ENCODE results near the gene LRRC53.
A peak's percentile ranks its signal among the peaks of the same experiment; 100 is the strongest.

LRRC53 gene

DNA sequence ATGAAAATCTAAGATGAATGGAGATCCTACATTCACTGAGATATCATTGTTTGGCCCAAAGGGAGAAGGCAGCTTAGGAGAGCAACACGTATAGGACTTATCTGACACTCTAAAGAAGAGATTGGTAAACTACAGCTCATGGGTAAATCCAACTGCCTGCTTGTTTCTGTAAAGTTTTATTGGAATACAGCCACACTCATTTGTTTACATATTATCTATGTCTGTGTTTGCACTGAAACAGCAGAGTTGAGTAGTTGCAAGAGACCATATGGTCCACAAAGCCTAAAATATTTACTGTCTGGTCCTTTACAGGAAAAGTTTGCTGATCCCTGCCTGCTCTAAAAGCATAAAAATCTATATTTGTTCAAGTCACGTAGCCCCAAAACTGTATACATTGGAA lies 14.3 kb upstream of the LRRC53 start:
- H3K9me3 ChIP-seq (ENCODE audit: insufficient read depth, low read depth, low read length), result no peaks in the 10 kb centered on the region
- no peaks in the 10 kb centered on the region for H3K4me1 ChIP-seq (ENCODE audit: control insufficient read depth in 1 of 2, insufficient read depth in 2 of 2, low read length in 2 of 2)
- H4K12ac ChIP-seq (ENCODE audit: low read depth, low read length), result no peak overlapping the region
- no peak overlapping the region for H2BK12ac ChIP-seq (ENCODE audit: low read length)
- H2AFZ ChIP-seq (ENCODE audit: insufficient read depth, low read length, poor library complexity), result no peak overlapping the region
- H3K14ac ChIP-seq (ENCODE audit: low read length), result no peak overlapping the region
- H3K79me2 ChIP-seq (ENCODE audit: control insufficient read depth, insufficient read depth, low read length, poor library complexity), result no peaks in the 10 kb centered on the region
- H3K9ac ChIP-seq (ENCODE audit: low read length), result no peak overlapping the region
- H2AK5ac ChIP-seq (ENCODE audit: low read length), result no peak overlapping the region
- no CpG with 5 or more reads among the region's 2 CpGs for WGBS (ENCODE audit: extremely low coverage, insufficient coverage, insufficient read length)
- H4K91ac ChIP-seq (ENCODE audit: low read depth, low read length), result no peak overlapping the region
- H3K23ac ChIP-seq (ENCODE audit: low read length), result no peak overlapping the region
- no peak for DNase-seq
- H4K8ac ChIP-seq (ENCODE audit: low read depth, low read length), result no peak overlapping the region
- H2BK120ac ChIP-seq (ENCODE audit: insufficient read depth, low read length, poor library complexity), result no peak overlapping the region
- H3K27ac ChIP-seq (ENCODE audit: low read depth, low read length), result no peak overlapping the region
- H3K4me3 ChIP-seq (ENCODE audit: low read depth, low read length), result no peak overlapping the region
- no peak overlapping the region for H2BK5ac ChIP-seq (ENCODE audit: low read depth, low read length, poor library complexity)
- H3K18ac ChIP-seq (ENCODE audit: low read length), result no peak overlapping the region
- no peaks in the 10 kb centered on the region for H3K79me1 ChIP-seq (ENCODE audit: low read length)
- H3K36me3 ChIP-seq (ENCODE audit: control insufficient read depth in 1 of 2, insufficient read depth in 2 of 2, low read length in 2 of 2), result no peaks in the 10 kb centered on the region
- H3K4me2 ChIP-seq (ENCODE audit: low read length), result no peak overlapping the region
- H3K27me3 ChIP-seq (ENCODE audit: insufficient read depth, low read length), result no peaks in the 10 kb centered on the region
- H3K4ac ChIP-seq (ENCODE audit: low read depth, low read length), result no peak overlapping the region

DNA sequence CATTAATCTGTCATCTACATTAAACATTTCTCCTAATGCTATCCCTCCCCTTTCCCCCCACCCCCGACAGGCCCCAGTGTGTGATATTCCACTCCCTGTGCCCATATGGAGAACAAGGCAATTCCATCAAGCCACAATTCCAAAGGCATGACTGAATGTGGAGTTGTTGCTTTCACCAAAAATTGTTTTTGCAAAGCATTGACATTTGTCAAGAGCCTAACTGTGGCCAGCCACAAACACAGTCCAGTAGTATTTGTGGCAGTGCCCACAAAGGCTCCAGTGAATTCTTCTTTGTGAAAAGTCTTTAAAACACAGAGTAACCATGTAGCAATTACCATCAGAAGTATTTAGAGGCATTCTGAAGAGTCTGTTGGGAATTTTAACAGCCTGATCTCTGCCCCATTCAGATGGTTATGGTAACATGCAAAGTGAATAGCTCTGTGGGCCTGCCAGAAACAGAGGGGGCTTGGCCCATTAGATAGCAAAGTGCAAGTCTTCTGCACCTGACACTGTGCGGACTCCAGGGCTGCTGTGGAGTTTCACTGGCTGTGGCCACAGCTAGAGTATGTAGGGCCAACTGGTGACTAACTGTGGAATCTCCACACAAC lies 11.6 kb upstream of the LRRC53 start:
- no peaks in the 10 kb centered on the region for H3K4me1 ChIP-seq (ENCODE audit: control insufficient read depth in 1 of 2, insufficient read depth in 2 of 2, low read length in 2 of 2)
- H2AFZ ChIP-seq (ENCODE audit: insufficient read depth, low read length, poor library complexity), result no peak overlapping the region

DNA sequence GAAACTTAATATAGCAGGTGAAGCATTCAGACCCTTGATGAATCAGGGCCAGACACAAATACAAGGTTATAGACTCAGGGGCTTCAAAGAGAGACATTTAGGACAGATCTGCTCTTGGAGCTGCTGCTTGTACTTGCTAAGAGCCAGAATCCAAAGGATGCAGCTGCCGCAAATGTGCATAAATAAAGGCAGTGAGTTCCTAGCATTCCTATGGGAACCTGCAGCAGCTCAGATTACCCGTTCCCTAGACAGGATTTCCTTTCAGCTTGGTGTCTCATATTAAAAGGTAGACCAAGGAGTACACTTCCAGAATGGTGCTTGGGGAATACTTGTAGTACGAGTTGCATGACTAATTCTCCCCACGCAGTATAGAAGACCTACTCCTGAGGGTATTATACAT lies 9.7 kb upstream of the LRRC53 start:
- Histone ChIP-seq H2AK5ac (ENCODE audit: low read length) (no peak overlapping the region), H3K23ac (ENCODE audit: low read length) (no peak overlapping the region), H2BK12ac (ENCODE audit: low read length) (no peak overlapping the region), H3K27me3 (ENCODE audit: insufficient read depth, low read length) (no peaks in the 10 kb centered on the region), H4K91ac (ENCODE audit: low read depth, low read length) (no peak overlapping the region), H4K12ac (ENCODE audit: low read depth, low read length) (no peak overlapping the region), H2BK120ac (ENCODE audit: insufficient read depth, low read length, poor library complexity) (no peak overlapping the region), H4K8ac (ENCODE audit: low read depth, low read length) (no peak overlapping the region), H2BK5ac (ENCODE audit: low read depth, low read length, poor library complexity) (no peak overlapping the region), H3K36me3 (ENCODE audit: control insufficient read depth in 1 of 2, insufficient read depth in 2 of 2, low read length in 2 of 2) (no peaks in the 10 kb centered on the region), H3K27ac (ENCODE audit: low read depth, low read length) (peak overlapping the region; percentile 23), H3K4me1 (ENCODE audit: control insufficient read depth in 1 of 2, insufficient read depth in 2 of 2, low read length in 2 of 2) (no peaks in the 10 kb centered on the region), H3K4me3 (ENCODE audit: low read depth, low read length) (no peak overlapping the region), H3K79me2 (ENCODE audit: control insufficient read depth, insufficient read depth, low read length, poor library complexity) (no peaks in the 10 kb centered on the region), H2AFZ (ENCODE audit: insufficient read depth, low read length, poor library complexity) (no peak overlapping the region), H3K79me1 (ENCODE audit: low read length) (no peaks in the 10 kb centered on the region), H3K4me2 (ENCODE audit: low read length) (no peak overlapping the region), H3K14ac (ENCODE audit: low read length) (no peak overlapping the region), H3K9ac (ENCODE audit: low read length) (no peak overlapping the region), H3K4ac (ENCODE audit: low read depth, low read length) (no peak overlapping the region), H3K18ac (ENCODE audit: low read length) (no peak overlapping the region), H3K9me3 (ENCODE audit: insufficient read depth, low read depth, low read length) (no peaks in the 10 kb centered on the region)
- WGBS (ENCODE audit: extremely low coverage, insufficient coverage, insufficient read length), result no CpG with 5 or more reads among the region's 4 CpGs
- DNase-seq, result peak in 1 of 2 donors; percentile 8

More for the DNA sequence above, 11.6 kb upstream of the LRRC53 start:
- H2BK5ac ChIP-seq (ENCODE audit: low read depth, low read length, poor library complexity), result no peak overlapping the region
- no peak overlapping the region for H4K8ac ChIP-seq (ENCODE audit: low read depth, low read length)
- H3K4me2 ChIP-seq (ENCODE audit: low read length), result no peak overlapping the region
- H3K27me3 ChIP-seq (ENCODE audit: insufficient read depth, low read length), result no peaks in the 10 kb centered on the region
- H2AK5ac ChIP-seq (ENCODE audit: low read length), result no peak overlapping the region
- no peak overlapping the region for H2BK120ac ChIP-seq (ENCODE audit: insufficient read depth, low read length, poor library complexity)
- no peaks in the 10 kb centered on the region for H3K79me2 ChIP-seq (ENCODE audit: control insufficient read depth, insufficient read depth, low read length, poor library complexity)
- H3K23ac ChIP-seq (ENCODE audit: low read length), result no peak overlapping the region
- DNase-seq, result no peak
- H2BK12ac ChIP-seq (ENCODE audit: low read length), result no peak overlapping the region
- no peak overlapping the region for H3K14ac ChIP-seq (ENCODE audit: low read length)
- no peaks in the 10 kb centered on the region for H3K9me3 ChIP-seq (ENCODE audit: insufficient read depth, low read depth, low read length)
- no peak overlapping the region for H4K91ac ChIP-seq (ENCODE audit: low read depth, low read length)
- H3K4me3 ChIP-seq (ENCODE audit: low read depth, low read length), result no peak overlapping the region
- H3K79me1 ChIP-seq (ENCODE audit: low read length), result no peaks in the 10 kb centered on the region
- WGBS (ENCODE audit: extremely low coverage, insufficient coverage, insufficient read length), result no CpG with 5 or more reads among the region's 2 CpGs
- H3K27ac ChIP-seq (ENCODE audit: low read depth, low read length), result no peak overlapping the region
- no peak overlapping the region for H3K18ac ChIP-seq (ENCODE audit: low read length)
- H3K4ac ChIP-seq (ENCODE audit: low read depth, low read length), result no peak overlapping the region
- no peaks in the 10 kb centered on the region for H3K36me3 ChIP-seq (ENCODE audit: control insufficient read depth in 1 of 2, insufficient read depth in 2 of 2, low read length in 2 of 2)
- no peak overlapping the region for H4K12ac ChIP-seq (ENCODE audit: low read depth, low read length)
- H3K9ac ChIP-seq (ENCODE audit: low read length), result no peak overlapping the region

DNA sequence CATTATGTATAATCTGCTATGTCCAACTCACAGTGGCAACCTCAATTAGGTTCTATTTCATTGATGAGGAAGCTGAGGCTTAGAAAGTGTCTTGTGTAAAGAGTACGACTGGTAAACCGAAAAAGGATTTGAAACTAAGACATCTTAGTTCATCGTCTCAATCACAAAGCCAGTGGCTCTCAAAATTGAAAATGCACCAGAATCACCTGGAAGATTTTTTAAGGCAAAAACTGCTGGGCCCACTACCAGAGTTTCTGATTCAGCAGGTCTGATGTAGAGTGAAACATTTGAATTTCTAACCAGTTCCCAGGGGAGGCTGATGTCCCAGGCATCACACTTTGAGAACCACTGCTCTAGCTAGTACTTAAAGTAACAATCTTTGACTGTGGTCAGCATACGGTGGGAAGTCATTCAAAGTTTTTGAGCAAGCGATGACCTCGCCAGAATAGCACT lies 5.2 kb upstream of the LRRC53 start:
- Histone ChIP-seq H3K23ac (ENCODE audit: low read length) (no peak overlapping the region), H2BK5ac (ENCODE audit: low read depth, low read length, poor library complexity) (no peak overlapping the region), H2AFZ (ENCODE audit: insufficient read depth, low read length, poor library complexity) (no peak overlapping the region), H3K4ac (ENCODE audit: low read depth, low read length) (no peak overlapping the region), H3K14ac (ENCODE audit: low read length) (no peak overlapping the region), H3K79me1 (ENCODE audit: low read length) (no peaks in the 10 kb centered on the region), H3K4me2 (ENCODE audit: low read length) (no peak overlapping the region), H3K27me3 (ENCODE audit: insufficient read depth, low read length) (no peaks in the 10 kb centered on the region), H3K18ac (ENCODE audit: low read length) (no peak overlapping the region), H2AK5ac (ENCODE audit: low read length) (no peak overlapping the region), H3K9me3 (ENCODE audit: insufficient read depth, low read depth, low read length) (no peaks in the 10 kb centered on the region), H3K79me2 (ENCODE audit: control insufficient read depth, insufficient read depth, low read length, poor library complexity) (no peaks in the 10 kb centered on the region), H3K27ac (ENCODE audit: low read depth, low read length) (no peak overlapping the region), H4K91ac (ENCODE audit: low read depth, low read length) (no peak overlapping the region), H3K36me3 (ENCODE audit: control insufficient read depth in 1 of 2, insufficient read depth in 2 of 2, low read length in 2 of 2) (no peaks in the 10 kb centered on the region), H4K8ac (ENCODE audit: low read depth, low read length) (no peak overlapping the region), H3K9ac (ENCODE audit: low read length) (no peak overlapping the region), H3K4me1 (ENCODE audit: control insufficient read depth in 1 of 2, insufficient read depth in 2 of 2, low read length in 2 of 2) (no peaks in the 10 kb centered on the region), H3K4me3 (ENCODE audit: low read depth, low read length) (no peak overlapping the region), H2BK12ac (ENCODE audit: low read length) (no peak overlapping the region), H4K12ac (ENCODE audit: low read depth, low read length) (no peak overlapping the region), H2BK120ac (ENCODE audit: insufficient read depth, low read length, poor library complexity) (no peak overlapping the region)
- no peak for DNase-seq
- no CpG with 5 or more reads among the region's 6 CpGs for WGBS (ENCODE audit: extremely low coverage, insufficient coverage, insufficient read length)
